T-helper 17 cell (primary cell): ENCODE data around the gene ZFAND3. TPM values are rescaled to one million over a fixed set of nuclear protein-coding genes. Genes with fewer than 3 reads are reported as not detected.

Source experiments
- ATAC-seq: fragments of 150-1000 bp; cut with Tn5 transposase; 2 replicates; pipeline ENCODE4 v1.10.0; 2021; ENCODE audit warnings: mild to moderate bottlenecking, moderate library complexity
- DNase-seq, 3 donors: peaks; one replicate each; pipeline versions ENCODE4 v3.0.0 to v3.0.0-alpha.2; 2020 to 2021
- H3K9me3 ChIP-seq: one replicate; pipeline ENCODE4 v1.7.0; 2013; ENCODE audit warnings: low read length, mild to moderate bottlenecking; ENCODE audit not compliant: control insufficient read depth, poor library complexity, severe bottlenecking
- H3K27ac Mint-ChIP-seq: one replicate; pipeline ENCODE4 v1.8.0; 2022; ENCODE audit warnings: mild to moderate bottlenecking, moderate library complexity, mixed read lengths
- H3K27me3 Mint-ChIP-seq: one replicate; pipeline ENCODE4 v1.8.0; 2022; ENCODE audit warnings: mixed read lengths
- H3K36me3 Mint-ChIP-seq: one replicate; pipeline ENCODE4 v1.8.0; 2022; ENCODE audit warnings: low read depth, mixed read lengths
- H3K4me1 Mint-ChIP-seq: one replicate; pipeline ENCODE4 v1.8.0; 2022; ENCODE audit warnings: mild to moderate bottlenecking, mixed read lengths
- H3K4me3 Mint-ChIP-seq: one replicate; pipeline ENCODE4 v1.8.0; 2022; ENCODE audit warnings: mild to moderate bottlenecking, moderate library complexity, mixed read lengths
- total RNA-seq, 4 donors: library from RNA in 2 of 4; stranded (reverse) in 2 of 4; gene quantifications; one replicate each; pipeline ENCODE4 v1.2.3 and lab custom pipeline; 2022 to 2026

Gene ZFAND3
- total RNA-seq, 2 donors from 2014 or later = 48.6 to 61.0 TPM

GRCh38 chr6:37804586-37804985, 14.9 kb upstream of the ZFAND3 start:
- peaks cover 8% of the 10 kb centered on the region for H3K4me1 Mint-ChIP-seq
- ATAC-seq (no peak), DNase-seq (no peak)
- no peaks in the 10 kb centered on the region for H3K9me3 ChIP-seq
- peaks cover 34% of the 10 kb centered on the region for H3K27me3 Mint-ChIP-seq
- H3K27ac Mint-ChIP-seq = no peak overlapping the region
- no peak overlapping the region for H3K4me3 Mint-ChIP-seq
- H3K36me3 Mint-ChIP-seq = peaks cover 2% of the 10 kb centered on the region

- no peaks in the 10 kb centered on the region for H3K9me3 ChIP-seq
- Mint-ChIP-seq H3K4me3 (no peak overlapping the region), H3K27ac (no peak overlapping the region), H3K36me3 (peaks cover 2% of the 10 kb centered on the region), H3K4me1 (peaks cover 4% of the 10 kb centered on the region), H3K27me3 (peaks cover 34% of the 10 kb centered on the region)
- ATAC-seq = no peak
- DNase-seq = no peak
These were observed 13.3 kb upstream of the ZFAND3 start for GRCh38 chr6:37806213-37806612.

- H3K27ac Mint-ChIP-seq = no peak overlapping the region
- peaks cover 34% of the 10 kb centered on the region for H3K27me3 Mint-ChIP-seq
- H3K4me3 Mint-ChIP-seq = no peak overlapping the region
- ATAC-seq = no peak
- peaks cover 4% of the 10 kb centered on the region for H3K4me1 Mint-ChIP-seq
- DNase-seq = no peak
- H3K36me3 Mint-ChIP-seq = peaks cover 2% of the 10 kb centered on the region
- no peaks in the 10 kb centered on the region for H3K9me3 ChIP-seq
These were observed 11.9 kb upstream of the ZFAND3 start for GRCh38 chr6:37807656-37808055.

GRCh38 chr6:37809197-37809543, 10.4 kb upstream of the ZFAND3 start:
- Mint-ChIP-seq H3K36me3 (peaks cover 2% of the 10 kb centered on the region), H3K27me3 (peaks cover 34% of the 10 kb centered on the region), H3K27ac (no peak overlapping the region), H3K4me3 (no peak overlapping the region), H3K4me1 (peaks cover 4% of the 10 kb centered on the region)
- no peak for DNase-seq
- no peaks in the 10 kb centered on the region for H3K9me3 ChIP-seq
- ATAC-seq = no peak

GRCh38 chr6:37812841-37813240, 6.7 kb upstream of the ZFAND3 start:
- H3K9me3 ChIP-seq = no peaks in the 10 kb centered on the region
- no peak for DNase-seq
- H3K4me1 Mint-ChIP-seq = peaks cover 4% of the 10 kb centered on the region
- no peak overlapping the region for H3K27ac Mint-ChIP-seq
- no peak overlapping the region for H3K4me3 Mint-ChIP-seq
- peaks cover 16% of the 10 kb centered on the region for H3K27me3 Mint-ChIP-seq
- no peak for ATAC-seq
- H3K36me3 Mint-ChIP-seq = peaks cover 2% of the 10 kb centered on the region

- H3K27me3 Mint-ChIP-seq = peaks cover 2% of the 10 kb centered on the region
- peaks cover 12% of the 10 kb centered on the region for H3K4me1 Mint-ChIP-seq
- H3K36me3 Mint-ChIP-seq = peaks cover 2% of the 10 kb centered on the region
- no peak for ATAC-seq
- no peaks in the 10 kb centered on the region for H3K9me3 ChIP-seq
- no peak overlapping the region for H3K4me3 Mint-ChIP-seq
- no peak for DNase-seq
- no peak overlapping the region for H3K27ac Mint-ChIP-seq
These were observed 5.2 kb upstream of the ZFAND3 start for GRCh38 chr6:37814374-37814773.

GRCh38 chr6:37816599-37817375, 2.7 kb upstream of the ZFAND3 start:
- no peak for ATAC-seq
- Mint-ChIP-seq H3K27ac (peak overlapping the region; percentile 49), H3K36me3 (peaks cover 2% of the 10 kb centered on the region)

GRCh38 chr6:37818536-37819176, 871 bp upstream of the ZFAND3 start:
- Mint-ChIP-seq H3K36me3 (peaks cover 4% of the 10 kb centered on the region), H3K4me3 (peak overlapping the region; percentile 98), H3K27me3 (no peaks in the 10 kb centered on the region), H3K4me1 (peaks cover 43% of the 10 kb centered on the region), H3K27ac (peak overlapping the region; percentile 97)
- ATAC-seq (peak; percentile 84), DNase-seq (peak; percentile 83 to 92 (median 86))
- H3K9me3 ChIP-seq = no peaks in the 10 kb centered on the region

More at GRCh38 chr6:37816599-37817375, 2.7 kb upstream of the ZFAND3 start:
- Mint-ChIP-seq H3K4me3 (no peak overlapping the region), H3K27me3 (no peaks in the 10 kb centered on the region), H3K4me1 (peaks cover 26% of the 10 kb centered on the region)
- DNase-seq = no peak
- H3K9me3 ChIP-seq = no peaks in the 10 kb centered on the region

GRCh38 chr6:37819802-37820717, 533 bp downstream of the ZFAND3 start:
- no peaks in the 10 kb centered on the region for H3K9me3 ChIP-seq
- Mint-ChIP-seq H3K4me1 (peaks cover 46% of the 10 kb centered on the region), H3K4me3 (peak overlapping the region; percentile 98), H3K27me3 (no peaks in the 10 kb centered on the region), H3K36me3 (peaks cover 4% of the 10 kb centered on the region), H3K27ac (peak overlapping the region; percentile 94)
- ATAC-seq (peak; percentile 21), DNase-seq (peak; percentile 34 to 46 (median 44))

GRCh38 chr6:37820718-37821079, 1.2 kb downstream of the ZFAND3 start:
- H3K4me1 Mint-ChIP-seq = peaks cover 46% of the 10 kb centered on the region
- H3K36me3 Mint-ChIP-seq = peaks cover 4% of the 10 kb centered on the region
- H3K9me3 ChIP-seq = no peaks in the 10 kb centered on the region
- H3K27ac Mint-ChIP-seq = peak overlapping the region; percentile 94
- ATAC-seq (no peak), DNase-seq (no peak)
- no peaks in the 10 kb centered on the region for H3K27me3 Mint-ChIP-seq
- peak overlapping the region; percentile 98 for H3K4me3 Mint-ChIP-seq

GRCh38 chr6:37821446-37821845, 1.9 kb downstream of the ZFAND3 start:
- Mint-ChIP-seq H3K4me3 (peak overlapping the region; percentile 39), H3K4me1 (peaks cover 51% of the 10 kb centered on the region), H3K27me3 (no peaks in the 10 kb centered on the region), H3K36me3 (peaks cover 4% of the 10 kb centered on the region), H3K27ac (peak overlapping the region; percentile 59)
- no peak for DNase-seq
- H3K9me3 ChIP-seq = no peaks in the 10 kb centered on the region
- ATAC-seq = no peak

- no peak for DNase-seq
- no peaks in the 10 kb centered on the region for H3K27me3 Mint-ChIP-seq
- peaks cover 51% of the 10 kb centered on the region for H3K4me1 Mint-ChIP-seq
- peak overlapping the region; percentile 47 for H3K27ac Mint-ChIP-seq
- no peaks in the 10 kb centered on the region for H3K9me3 ChIP-seq
- H3K4me3 Mint-ChIP-seq = peak overlapping the region; percentile 52
- peaks cover 4% of the 10 kb centered on the region for H3K36me3 Mint-ChIP-seq
- no peak for ATAC-seq
These were observed 3.5 kb downstream of the ZFAND3 start for GRCh38 chr6:37822851-37823682.
